NCI-H2227 (cell line): ENCODE results near the gene GPS2.
"Not testable (repeated sequence)": the region's sequence is repeated elsewhere in the genome, so short reads cannot be mapped to it uniquely, and the experiment has no call there.

Experiments
- DNase-seq: peaks from one replicate; lab custom pipeline; 2025; ENCODE audit not compliant: unreplicated experiment; lab: John Stamatoyannopoulos, UW

Gene GPS2

GRCh38 chr17:7337600-7337999 lies 22.4 kb upstream of the GPS2 start:
- not testable (repeated sequence) for DNase-seq

GRCh38 chr17:7336240-7337175 lies 21.3 kb upstream of the GPS2 start, which contains the start of gene ACAP1:
Gene ACAP1, plus strand, starts transcription at chr17:7336529. Its CDS starts 206 bp downstream, at chr17:7336735.
- no peak for DNase-seq

GRCh38 chr17:7335765-7336164 lies 20.6 kb upstream of the GPS2 start:
- not testable (repeated sequence) for DNase-seq

- no peak for DNase-seq
These were observed 19.9 kb upstream of the GPS2 start for GRCh38 chr17:7334938-7335538.

- not testable (repeated sequence) for DNase-seq
These were observed 17.5 kb upstream of the GPS2 start for GRCh38 chr17:7332600-7333069.

- DNase-seq: no peak
These were observed 17.0 kb upstream of the GPS2 start for GRCh38 chr17:7332111-7332510.

GRCh38 chr17:7330638-7331015 lies 15.5 kb upstream of the GPS2 start:
- DNase-seq: no peak

GRCh38 chr17:7329997-7330637 lies 15.0 kb upstream of the GPS2 start:
- peak; percentile 85 for DNase-seq

GRCh38 chr17:7329374-7329996 lies 14.3 kb upstream of the GPS2 start:
- peak; percentile 98 for DNase-seq

- peak; percentile 53 for DNase-seq
These were observed 13.7 kb upstream of the GPS2 start, which contains the start of gene NEURL4 for GRCh38 chr17:7328840-7329373. Gene NEURL4, minus strand, starts transcription at chr17:7329335. Its CDS starts 23 bp downstream, at chr17:7329312.

GRCh38 chr17:7328009-7328408 lies 12.8 kb upstream of the GPS2 start:
- DNase-seq: no peak

GRCh38 chr17:7327501-7327900 lies 12.3 kb upstream of the GPS2 start:
- DNase-seq: no peak

- DNase-seq: no peak
These were observed 11.9 kb upstream of the GPS2 start for GRCh38 chr17:7327056-7327455.

- DNase-seq: no peak
These were observed 11.0 kb upstream of the GPS2 start for GRCh38 chr17:7326186-7326585.

- DNase-seq: no peak
These were observed 9.9 kb upstream of the GPS2 start for GRCh38 chr17:7325031-7325528.

GRCh38 chr17:7324438-7324779 lies 9.2 kb upstream of the GPS2 start:
- no peak for DNase-seq

- DNase-seq: peak; percentile 65
These were observed 8.7 kb upstream of the GPS2 start for GRCh38 chr17:7323731-7324437.

GRCh38 chr17:7322520-7323194 lies 7.5 kb upstream of the GPS2 start:
- no peak for DNase-seq

- no peak for DNase-seq
These were observed 6.3 kb upstream of the GPS2 start for GRCh38 chr17:7321466-7321865.
